ENCODE results near the gene LYPD6. TPM values are rescaled to one million over a fixed set of nuclear protein-coding genes. Genes with fewer than 3 reads are reported as not detected.

The LYPD6 gene
- total RNA-seq, 1 donor from 2014 or later, result 4.1 TPM

DNA sequence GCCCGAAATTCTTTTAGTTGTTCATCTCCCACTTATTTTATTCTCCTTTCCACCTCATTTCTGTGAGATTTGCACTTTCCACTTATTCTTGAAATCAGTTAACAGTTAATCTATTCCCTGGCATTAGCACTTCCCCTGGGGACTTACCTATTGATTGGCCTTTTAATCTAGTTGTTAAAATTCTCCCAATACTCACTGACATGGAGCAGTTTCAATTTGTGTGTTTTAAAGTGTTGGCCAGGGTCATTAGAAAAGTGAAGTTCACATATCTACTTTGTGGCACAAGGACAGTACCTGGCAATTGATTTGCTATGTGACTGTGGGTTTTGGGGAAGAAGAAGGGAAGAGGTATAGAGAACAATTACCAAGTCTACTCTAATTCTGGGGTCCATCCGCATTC, 83.1 kb downstream of the LYPD6 start:
- H3K27me3 Mint-ChIP-seq (ENCODE audit: insufficient read depth, low read depth), result peaks cover 2% of the 10 kb centered on the region
- Histone ChIP-seq H3K27me3 (no peaks in the 10 kb centered on the region), H3K9ac (no peak overlapping the region), H3K79me2 (ENCODE audit: low read depth) (no peaks in the 10 kb centered on the region), H2AFZ (replicated peaks) (no peak overlapping the region), H3F3A (ENCODE audit: low read depth) (no peaks in the 10 kb centered on the region), H3K9me3 (ENCODE audit: low read depth) (no peaks in the 10 kb centered on the region), H3K4me1 (no peaks in the 10 kb centered on the region), H3K4me2 (no peak overlapping the region), H4K20me1 (ENCODE audit: low read depth) (no peaks in the 10 kb centered on the region), H3K4me3 (no peak overlapping the region), H3K36me3 (no peaks in the 10 kb centered on the region), H3K27ac (no peak overlapping the region)
- DNase-seq (ENCODE audit: low spot score), result no peak
- H3K4me3 Mint-ChIP-seq, result no peak overlapping the region
- H3K36me3 Mint-ChIP-seq, result peaks cover 4% of the 10 kb centered on the region
- H3K9me3 Mint-ChIP-seq, result peaks cover 4% of the 10 kb centered on the region
- peaks cover 14% of the 10 kb centered on the region for H3K4me1 Mint-ChIP-seq
- TF ChIP-seq, protein P1, sequence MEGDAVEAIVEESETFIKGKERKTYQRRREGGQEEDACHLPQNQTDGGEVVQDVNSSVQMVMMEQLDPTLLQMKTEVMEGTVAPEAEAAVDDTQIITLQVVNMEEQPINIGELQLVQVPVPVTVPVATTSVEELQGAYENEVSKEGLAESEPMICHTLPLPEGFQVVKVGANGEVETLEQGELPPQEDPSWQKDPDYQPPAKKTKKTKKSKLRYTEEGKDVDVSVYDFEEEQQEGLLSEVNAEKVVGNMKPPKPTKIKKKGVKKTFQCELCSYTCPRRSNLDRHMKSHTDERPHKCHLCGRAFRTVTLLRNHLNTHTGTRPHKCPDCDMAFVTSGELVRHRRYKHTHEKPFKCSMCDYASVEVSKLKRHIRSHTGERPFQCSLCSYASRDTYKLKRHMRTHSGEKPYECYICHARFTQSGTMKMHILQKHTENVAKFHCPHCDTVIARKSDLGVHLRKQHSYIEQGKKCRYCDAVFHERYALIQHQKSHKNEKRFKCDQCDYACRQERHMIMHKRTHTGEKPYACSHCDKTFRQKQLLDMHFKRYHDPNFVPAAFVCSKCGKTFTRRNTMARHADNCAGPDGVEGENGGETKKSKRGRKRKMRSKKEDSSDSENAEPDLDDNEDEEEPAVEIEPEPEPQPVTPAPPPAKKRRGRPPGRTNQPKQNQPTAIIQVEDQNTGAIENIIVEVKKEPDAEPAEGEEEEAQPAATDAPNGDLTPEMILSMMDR (IDR thresholded peaks at IDR 0.05), result no peak
- TF ChIP-seq EZH2 (IDR thresholded peaks at IDR 0.05), result no peak
- TF ChIP-seq EZH2phosphoT487 (IDR thresholded peaks at IDR 0.05), result no peak
- no peak overlapping the region for H3K27ac Mint-ChIP-seq

- Histone ChIP-seq H2AFZ (replicated peaks) (no peak overlapping the region), H3K36me3 (no peaks in the 10 kb centered on the region), H4K20me1 (ENCODE audit: low read depth) (no peaks in the 10 kb centered on the region), H3K9ac (no peak overlapping the region), H3K4me2 (no peak overlapping the region), H3K79me2 (ENCODE audit: low read depth) (no peaks in the 10 kb centered on the region), H3F3A (ENCODE audit: low read depth) (no peaks in the 10 kb centered on the region), H3K4me3 (no peak overlapping the region), H3K27ac (no peak overlapping the region), H3K27me3 (no peaks in the 10 kb centered on the region), H3K4me1 (no peaks in the 10 kb centered on the region), H3K9me3 (ENCODE audit: low read depth) (no peaks in the 10 kb centered on the region)
- Mint-ChIP-seq H3K9me3 (no peaks in the 10 kb centered on the region), H3K36me3 (no peaks in the 10 kb centered on the region), H3K27me3 (ENCODE audit: insufficient read depth, low read depth) (no peaks in the 10 kb centered on the region), H3K27ac (peak overlapping the region; percentile 6), H3K4me1 (peaks cover 28% of the 10 kb centered on the region), H3K4me3 (no peak overlapping the region)
- DNase-seq (ENCODE audit: low spot score), result no peak
- TF ChIP-seq EZH2phosphoT487 (IDR thresholded peaks at IDR 0.05) (no peak), EZH2 (IDR thresholded peaks at IDR 0.05) (no peak)
- TF ChIP-seq, protein P1 (IDR thresholded peaks at IDR 0.05), result no peak
Observed at GRCh38 chr2:149415086-149415485, 84.7 kb downstream of the LYPD6 start.

DNA sequence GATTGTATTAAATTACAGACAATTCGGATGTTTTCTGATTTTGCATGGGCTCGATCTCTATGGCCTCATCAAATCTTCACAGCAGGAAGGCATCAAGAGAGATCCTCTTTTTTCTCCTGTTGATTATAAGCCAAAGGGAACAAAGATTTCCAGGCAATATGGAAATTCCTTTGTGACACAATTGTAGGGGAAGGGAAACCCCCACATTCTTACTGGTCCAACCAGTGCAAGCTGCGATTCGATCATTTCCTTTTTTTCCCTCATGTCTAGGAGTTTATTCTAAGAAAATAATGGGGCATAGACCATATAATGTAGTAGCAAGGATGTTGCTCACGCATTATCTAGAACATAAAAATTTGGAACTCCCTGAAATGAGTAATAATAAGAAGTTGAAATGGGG, 87.7 kb downstream of the LYPD6 start:
- no peaks in the 10 kb centered on the region for H4K20me1 ChIP-seq (ENCODE audit: low read depth)
- no peak overlapping the region for H2AFZ ChIP-seq (replicated peaks)
- no peaks in the 10 kb centered on the region for H3K4me1 ChIP-seq
- no peaks in the 10 kb centered on the region for H3K9me3 ChIP-seq (ENCODE audit: low read depth)
- H3K4me1 Mint-ChIP-seq, result peaks cover 28% of the 10 kb centered on the region
- no peaks in the 10 kb centered on the region for H3K79me2 ChIP-seq (ENCODE audit: low read depth)
- H3K4me3 ChIP-seq, result no peak overlapping the region
- no peaks in the 10 kb centered on the region for H3F3A ChIP-seq (ENCODE audit: low read depth)
- H3K27me3 Mint-ChIP-seq (ENCODE audit: insufficient read depth, low read depth), result no peaks in the 10 kb centered on the region
- TF ChIP-seq, protein P1 (IDR thresholded peaks at IDR 0.05), result no peak
- TF ChIP-seq EZH2 (IDR thresholded peaks at IDR 0.05), result no peak
- no peak for TF ChIP-seq EZH2phosphoT487 (IDR thresholded peaks at IDR 0.05)
- H3K4me3 Mint-ChIP-seq, result no peak overlapping the region
- no peak for DNase-seq (ENCODE audit: low spot score)
- H3K27ac ChIP-seq, result no peak overlapping the region
- no peak overlapping the region for H3K27ac Mint-ChIP-seq
- H3K27me3 ChIP-seq, result no peaks in the 10 kb centered on the region
- no peaks in the 10 kb centered on the region for H3K36me3 ChIP-seq
- H3K9me3 Mint-ChIP-seq, result no peaks in the 10 kb centered on the region
- no peak overlapping the region for H3K9ac ChIP-seq
- no peaks in the 10 kb centered on the region for H3K36me3 Mint-ChIP-seq
- H3K4me2 ChIP-seq, result no peak overlapping the region
